ENCODE measurements around the gene NCOA1. TPM values are rescaled to one million over a fixed set of nuclear protein-coding genes. Genes with fewer than 3 reads are reported as not detected.

Gene NCOA1
- total RNA-seq, 4 donors from 2014 or later: 33.9 to 91.2 (median 60.1) TPM

DNA sequence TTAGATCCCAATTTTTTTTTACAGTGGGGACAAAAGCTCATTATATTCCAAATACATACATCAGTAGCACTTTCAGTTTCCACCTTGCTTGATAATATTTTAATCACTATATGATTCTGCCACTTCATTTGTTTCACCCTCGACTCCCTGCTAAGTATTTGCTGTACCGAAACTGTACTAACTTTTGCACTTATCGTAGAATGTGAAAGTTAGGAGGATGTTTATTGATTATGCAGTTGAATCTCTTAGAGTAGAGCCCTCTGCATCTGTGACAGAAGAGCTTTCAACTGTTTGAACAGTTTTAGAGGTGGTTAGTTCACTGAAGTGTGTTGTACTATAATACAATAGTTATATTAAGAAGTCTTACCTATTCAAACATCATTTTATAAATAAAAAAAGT lies 20.8 kb downstream of the NCOA1 start:
- peaks cover 52 to 59% of the 10 kb centered on the region in 2 donors for H3K4me1 ChIP-seq
- H3K36me3 ChIP-seq: no peaks in the 10 kb centered on the region
- H3K9me3 ChIP-seq: no peaks in the 10 kb centered on the region
- no peaks in the 10 kb centered on the region for H3K27me3 ChIP-seq
- in situ Hi-C loops (cut with MboI; ENCODE audit: low sequenced_read_pairs in 4 of 4) (no loop called here), intact Hi-C loops (cut with DNase I; ENCODE audit: low total_unique reads) (no loop called here)
- no peak overlapping the region for H3K4me3 ChIP-seq
- peak overlapping the region in 1 of 4 donors; percentile 1 for H3K27ac ChIP-seq
- TF ChIP-seq CTCF (IDR thresholded peaks at IDR 0.05 in 4 of 5, conservative IDR thresholded peaks at IDR 0.05 in 1 of 5): no peak
- TF ChIP-seq POLR2A (IDR thresholded peaks at IDR 0.05): no peak
- ATAC-seq (no peak), DNase-seq (no peak)

GRCh38 chr2:24512404-24512803 lies 21.4 kb downstream of the NCOA1 start:
- Histone ChIP-seq H3K27ac (peak overlapping the region in 1 of 4 donors; percentile 1), H3K9me3 (no peaks in the 10 kb centered on the region), H3K4me3 (peak overlapping the region in 1 of 4 donors; percentile 19), H3K27me3 (no peaks in the 10 kb centered on the region), H3K4me1 (peaks cover 50 to 58% of the 10 kb centered on the region in 2 donors), H3K36me3 (no peaks in the 10 kb centered on the region)
- DNase-seq (no peak), ATAC-seq (no peak)
- in situ Hi-C loops (cut with MboI; ENCODE audit: low sequenced_read_pairs in 4 of 4): no loop called here
- TF ChIP-seq CTCF (IDR thresholded peaks at IDR 0.05 in 4 of 5, conservative IDR thresholded peaks at IDR 0.05 in 1 of 5) (no peak), POLR2A (IDR thresholded peaks at IDR 0.05) (no peak)
- intact Hi-C loops (cut with DNase I; ENCODE audit: low total_unique reads): no loop called here

- H3K36me3 ChIP-seq: no peaks in the 10 kb centered on the region
- no peaks in the 10 kb centered on the region for H3K9me3 ChIP-seq
- peak overlapping the region in 1 of 4 donors; percentile 19 for H3K4me3 ChIP-seq
- intact Hi-C loops (cut with DNase I; ENCODE audit: low total_unique reads) (no loop called here), in situ Hi-C loops (cut with MboI; ENCODE audit: low sequenced_read_pairs in 4 of 4) (no loop called here)
- ATAC-seq (no peak), DNase-seq (no peak)
- no peak overlapping the region for H3K27ac ChIP-seq
- H3K4me1 ChIP-seq: peaks cover 50 to 58% of the 10 kb centered on the region in 2 donors
- TF ChIP-seq POLR2A (IDR thresholded peaks at IDR 0.05) (no peak), CTCF (IDR thresholded peaks at IDR 0.05 in 4 of 5, conservative IDR thresholded peaks at IDR 0.05 in 1 of 5) (no peak)
- H3K27me3 ChIP-seq: no peaks in the 10 kb centered on the region
Measured at GRCh38 chr2:24512831-24513230, 21.8 kb downstream of the NCOA1 start.

- in situ Hi-C loops (cut with MboI; ENCODE audit: low sequenced_read_pairs in 4 of 4): no loop called here
- intact Hi-C loops (cut with DNase I; ENCODE audit: low total_unique reads): no loop called here
- Histone ChIP-seq H3K36me3 (no peaks in the 10 kb centered on the region), H3K27ac (no peak overlapping the region), H3K4me1 (peaks cover 50 to 57% of the 10 kb centered on the region in 2 donors), H3K9me3 (no peaks in the 10 kb centered on the region), H3K27me3 (no peaks in the 10 kb centered on the region), H3K4me3 (no peak overlapping the region)
- DNase-seq (no peak), ATAC-seq (no peak)
- TF ChIP-seq POLR2A (IDR thresholded peaks at IDR 0.05) (no peak), CTCF (IDR thresholded peaks at IDR 0.05 in 4 of 5, conservative IDR thresholded peaks at IDR 0.05 in 1 of 5) (no peak)
Measured at GRCh38 chr2:24513281-24514071, 22.4 kb downstream of the NCOA1 start.
